GM18517 (cell line): Measurements from ENCODE around the gene MYLK4.

Experiments used
- ATAC-seq: cut with Tn5 transposase; IDR thresholded peaks from one replicate; pipeline ENCODE4 v1.9.1; 2021; ENCODE audit warnings: mild to moderate bottlenecking, moderate library complexity; ENCODE audit not compliant: unreplicated experiment

Gene MYLK4

DNA sequence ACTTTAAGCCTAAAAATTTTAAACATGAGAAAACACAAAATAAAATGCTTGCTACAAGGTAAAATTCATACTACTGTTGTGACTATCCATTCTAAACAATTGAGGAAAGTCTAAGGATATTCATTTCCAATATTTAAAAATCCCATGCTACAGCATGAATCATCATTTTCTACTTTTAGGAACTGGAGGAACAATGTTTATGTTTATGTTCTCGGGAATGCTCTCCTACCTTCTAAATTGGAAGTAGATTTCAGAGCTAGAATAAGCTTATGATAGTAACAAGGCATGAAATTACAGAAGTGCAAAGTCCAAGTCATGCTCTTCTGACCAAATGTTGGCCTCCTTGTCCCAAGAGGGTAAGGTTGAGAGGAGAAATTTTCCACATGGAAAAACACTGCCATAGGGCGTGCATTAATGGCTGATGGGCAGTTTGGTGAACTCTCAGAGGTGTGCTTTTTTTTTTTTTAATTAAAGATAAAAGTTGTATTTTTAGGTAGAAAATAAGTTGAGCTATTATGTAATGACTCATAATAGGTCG is 6.0 kb upstream of the MYLK4 start:
- no peak for ATAC-seq

GRCh38 chr6:2756241-2756640 is 5.5 kb upstream of the MYLK4 start:
- ATAC-seq, result no peak

DNA sequence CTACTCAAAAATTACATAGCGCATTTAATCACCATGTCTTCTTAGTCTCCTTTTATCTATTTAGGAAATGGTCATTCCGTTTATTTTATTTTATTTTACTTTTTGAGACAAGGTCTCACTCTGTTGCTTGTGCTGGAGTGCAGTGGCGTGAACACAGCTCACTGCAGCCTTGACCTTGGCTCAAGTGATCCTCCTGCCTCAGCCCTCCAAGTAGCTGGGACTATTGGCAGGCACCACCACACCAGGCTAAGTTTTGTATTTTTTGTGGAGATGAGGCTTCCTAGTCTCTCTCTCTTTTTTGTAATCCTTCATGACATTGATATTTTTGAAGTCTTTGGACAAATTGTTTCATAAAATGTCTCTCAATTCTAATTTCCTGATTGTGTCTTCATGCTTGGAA is 4.7 kb upstream of the MYLK4 start:
- ATAC-seq, result no peak

- no peak for ATAC-seq
Observed at GRCh38 chr6:2754911-2755310, 4.2 kb upstream of the MYLK4 start.

DNA sequence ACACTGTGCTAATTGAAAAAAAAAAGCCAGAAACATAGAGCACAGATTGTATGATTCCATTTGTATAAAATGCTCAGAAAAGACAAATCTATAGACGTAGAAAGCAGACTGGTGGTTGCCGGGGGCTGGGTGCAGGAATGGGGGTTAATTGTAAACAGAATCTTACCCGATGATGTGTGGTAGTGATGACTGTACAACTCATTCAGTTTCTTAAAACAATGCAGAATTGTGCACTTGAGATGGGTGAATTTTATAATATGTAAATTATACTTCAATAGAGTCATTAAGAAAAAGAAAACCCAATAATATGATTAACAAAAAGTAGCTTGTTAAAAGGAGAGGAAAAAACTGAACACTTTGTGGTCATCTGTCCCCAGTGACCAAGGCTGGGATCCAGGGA is 3.7 kb upstream of the MYLK4 start:
- ATAC-seq, result no peak

GRCh38 chr6:2753743-2754142 is 3.0 kb upstream of the MYLK4 start:
- no peak for ATAC-seq

GRCh38 chr6:2753110-2753489 is 2.4 kb upstream of the MYLK4 start:
- ATAC-seq, result no peak

DNA sequence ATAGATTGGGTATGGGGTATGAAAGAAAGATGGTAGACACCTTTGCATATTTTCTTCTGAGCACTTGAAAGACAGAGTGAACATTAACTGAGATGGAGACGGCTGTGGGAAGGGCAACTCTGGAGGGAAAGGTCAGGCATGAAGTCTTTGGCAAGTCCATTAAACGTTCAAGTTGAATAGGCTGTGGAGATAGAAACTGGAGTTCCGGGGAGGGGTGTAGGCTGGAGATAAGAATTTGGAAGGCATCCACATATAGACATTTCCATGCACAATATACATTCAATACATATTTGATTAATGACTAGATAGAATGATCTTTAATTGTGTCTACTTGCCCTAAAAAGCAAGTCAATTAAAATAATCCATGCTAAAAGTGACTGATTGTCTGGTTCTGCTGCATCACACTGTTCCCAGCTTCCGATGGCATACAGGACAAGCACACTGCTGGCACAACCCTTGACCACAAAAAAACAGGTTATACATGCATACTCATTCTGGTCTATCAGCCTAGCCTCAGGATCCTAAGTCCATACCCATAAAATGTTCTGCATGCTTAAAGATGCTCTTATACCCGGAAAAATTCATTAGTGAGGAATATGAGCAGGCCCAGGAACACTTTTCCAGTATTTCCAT is 1.9 kb upstream of the MYLK4 start:
- no peak for ATAC-seq

- ATAC-seq, result no peak
Observed at GRCh38 chr6:2751871-2752270, 1.1 kb upstream of the MYLK4 start.

DNA sequence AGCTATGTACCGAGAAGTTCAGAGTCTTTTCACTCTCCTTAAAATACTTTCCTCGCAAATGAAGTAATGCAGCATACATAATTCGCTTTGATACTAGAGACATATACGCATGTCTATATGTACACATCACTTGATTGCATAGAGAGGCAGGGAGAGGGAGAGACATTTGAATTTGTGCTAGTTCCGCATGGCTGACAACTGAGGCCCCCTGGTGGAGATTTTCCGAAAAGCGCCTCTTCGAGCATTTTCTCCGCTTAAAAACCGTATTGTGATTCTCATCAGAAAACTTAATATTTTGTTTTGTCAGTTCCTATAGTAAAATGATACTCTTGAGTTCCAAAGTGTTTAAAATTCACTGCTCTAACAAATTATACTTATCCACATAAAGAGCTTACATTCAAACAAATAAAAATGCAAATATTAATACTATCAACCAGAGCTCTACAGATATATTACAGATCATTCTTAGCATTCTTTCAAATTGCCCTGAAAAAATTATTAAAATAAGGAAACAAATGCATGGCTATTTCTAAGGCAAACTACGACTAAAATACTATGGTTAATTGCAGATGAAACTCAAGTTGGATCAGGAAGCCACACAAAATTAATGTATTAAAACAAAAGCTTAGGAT is 637 bp downstream of the MYLK4 start:
- no peak for ATAC-seq

- ATAC-seq, result no peak
Observed at GRCh38 chr6:2748183-2748582, 2.5 kb downstream of the MYLK4 start.

- ATAC-seq, result no peak
Observed at GRCh38 chr6:2746557-2747061, 4.1 kb downstream of the MYLK4 start.

DNA sequence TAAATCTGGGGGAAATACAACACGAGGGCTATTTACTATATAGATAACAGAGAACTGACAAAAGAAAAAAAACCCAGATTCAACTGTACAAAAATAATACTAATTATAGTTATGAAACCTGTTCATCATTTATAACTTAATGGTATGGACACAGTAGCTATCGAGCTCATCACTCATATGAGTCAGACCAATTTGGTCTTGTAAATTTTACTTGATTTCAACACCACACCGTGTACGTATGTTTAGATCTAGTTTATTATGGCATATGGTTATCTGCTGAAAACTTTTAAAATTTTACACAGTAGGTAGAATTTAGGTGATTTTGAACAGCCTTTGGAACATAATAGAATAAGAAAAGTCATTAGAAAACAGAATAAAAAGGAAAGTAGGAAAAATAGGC is 5.5 kb downstream of the MYLK4 start:
- no peak for ATAC-seq

- ATAC-seq, result no peak
Observed at GRCh38 chr6:2744778-2745177, 5.9 kb downstream of the MYLK4 start.

- no peak for ATAC-seq
Observed at GRCh38 chr6:2744209-2744771, 6.4 kb downstream of the MYLK4 start.

DNA sequence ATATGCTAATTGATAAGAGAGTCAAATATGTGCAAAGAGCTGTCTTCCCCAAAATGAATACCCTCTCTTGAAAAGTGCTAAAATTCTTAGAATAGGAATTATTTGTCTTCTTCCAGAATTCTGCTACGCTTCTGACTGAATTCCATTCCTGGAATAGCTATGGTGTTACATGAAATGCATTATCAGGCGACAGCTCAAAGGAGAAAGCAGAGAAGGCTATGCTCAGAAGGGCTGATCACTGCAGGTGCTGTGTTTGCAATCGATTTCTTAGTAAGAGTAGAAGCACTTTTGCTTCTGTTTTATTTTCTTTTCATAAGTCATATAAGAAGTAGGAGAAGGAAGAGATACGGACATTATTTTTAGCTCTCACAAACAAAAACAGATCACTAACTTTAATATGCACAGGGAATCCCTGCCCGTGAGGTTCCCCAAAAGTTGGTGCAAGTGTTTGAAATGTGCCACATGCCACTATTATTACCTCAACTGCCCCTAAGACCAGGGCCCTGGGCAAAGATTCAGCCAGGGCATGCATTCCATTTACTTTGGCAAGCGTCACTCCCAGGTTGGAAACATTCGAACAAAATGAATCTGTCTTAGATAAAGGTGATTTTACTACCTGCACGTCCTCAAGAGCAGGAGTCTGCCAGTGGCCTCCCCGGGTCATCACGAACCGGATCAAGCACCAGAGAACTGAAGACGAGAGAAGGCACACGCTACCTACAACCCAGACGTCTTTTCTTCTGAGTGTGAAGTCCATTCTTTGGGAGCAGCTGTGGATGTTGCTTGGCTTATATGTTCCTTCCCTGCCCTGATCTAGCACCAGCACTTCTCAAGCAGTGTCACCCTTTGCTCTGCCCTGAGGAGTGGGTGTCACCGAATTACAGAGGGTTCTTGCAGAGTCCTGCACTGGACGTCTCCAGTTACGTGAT is 7.2 kb downstream of the MYLK4 start:
- ATAC-seq, result no peak

DNA sequence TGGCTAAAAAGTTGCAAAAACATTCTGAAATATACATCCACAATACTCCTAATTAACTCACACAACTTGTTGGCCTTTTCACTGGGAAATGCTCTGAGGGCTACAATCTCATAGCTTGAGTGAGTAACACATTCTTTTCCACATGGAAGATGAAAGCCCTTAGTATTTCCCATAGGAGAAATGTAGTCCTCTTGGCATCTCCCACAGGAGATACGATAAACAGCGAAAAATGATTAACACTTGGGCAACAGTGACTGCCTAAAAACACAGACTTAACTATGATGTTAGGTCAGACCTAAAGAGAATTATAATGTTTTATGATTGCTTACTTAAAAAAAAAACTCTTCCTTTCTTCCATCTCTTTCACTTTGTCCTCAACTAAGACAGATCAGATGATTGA is 9.0 kb downstream of the MYLK4 start:
- ATAC-seq, result no peak

DNA sequence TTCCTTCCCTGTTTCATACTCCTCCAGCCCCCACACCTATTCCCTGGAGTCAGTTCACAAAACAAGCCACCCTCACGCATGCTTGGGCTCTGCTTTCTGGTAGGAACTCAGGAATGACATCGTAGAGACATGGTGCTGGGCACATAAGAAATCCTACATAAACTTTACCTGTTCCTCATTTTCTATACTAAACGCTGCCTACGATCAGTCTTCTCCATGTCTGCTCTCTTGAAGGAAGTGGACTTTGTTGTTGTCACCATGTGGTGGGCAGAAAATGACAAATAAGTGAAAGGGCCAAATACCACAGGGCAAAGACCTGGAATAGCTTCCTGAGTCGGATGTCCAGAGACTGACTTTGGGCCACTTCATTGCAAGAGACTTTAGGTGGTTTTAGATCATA is 10.1 kb downstream of the MYLK4 start:
- ATAC-seq, result no peak

- no peak for ATAC-seq
Observed at GRCh38 chr6:2739335-2739734, 11.4 kb downstream of the MYLK4 start.

DNA sequence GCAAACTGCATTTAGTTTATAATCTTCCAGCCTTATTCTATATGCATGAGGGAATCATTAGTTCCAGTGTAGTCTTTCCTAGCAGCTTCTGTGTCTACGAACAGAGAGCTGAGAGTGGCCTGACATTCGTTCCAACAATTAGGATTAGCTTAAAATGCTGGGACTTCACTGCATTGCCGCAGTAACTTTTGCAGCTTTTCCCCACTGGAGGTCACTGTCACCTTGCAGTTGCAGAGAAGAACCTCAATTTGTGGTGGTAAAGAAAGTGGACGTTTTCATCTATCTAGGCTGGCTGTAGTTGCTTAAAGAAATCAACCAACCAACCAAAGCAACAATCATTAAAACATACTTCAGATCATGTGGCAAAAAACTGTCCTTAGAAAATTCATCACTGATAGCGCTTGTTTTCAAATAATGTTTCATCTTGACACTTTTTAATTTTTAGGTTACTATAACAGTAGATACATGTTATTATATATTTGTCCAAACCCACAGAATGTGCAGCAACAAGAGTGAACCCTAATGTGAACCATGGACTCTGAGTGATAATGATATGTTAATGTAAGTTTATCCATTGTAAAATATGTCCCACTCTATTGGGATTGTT is 12.2 kb downstream of the MYLK4 start:
- no peak for ATAC-seq

- ATAC-seq, result no peak
Observed at GRCh38 chr6:2737885-2738284, 12.8 kb downstream of the MYLK4 start.
